ENCODE measurements around the gene BTBD3.

BTBD3 gene

DNA sequence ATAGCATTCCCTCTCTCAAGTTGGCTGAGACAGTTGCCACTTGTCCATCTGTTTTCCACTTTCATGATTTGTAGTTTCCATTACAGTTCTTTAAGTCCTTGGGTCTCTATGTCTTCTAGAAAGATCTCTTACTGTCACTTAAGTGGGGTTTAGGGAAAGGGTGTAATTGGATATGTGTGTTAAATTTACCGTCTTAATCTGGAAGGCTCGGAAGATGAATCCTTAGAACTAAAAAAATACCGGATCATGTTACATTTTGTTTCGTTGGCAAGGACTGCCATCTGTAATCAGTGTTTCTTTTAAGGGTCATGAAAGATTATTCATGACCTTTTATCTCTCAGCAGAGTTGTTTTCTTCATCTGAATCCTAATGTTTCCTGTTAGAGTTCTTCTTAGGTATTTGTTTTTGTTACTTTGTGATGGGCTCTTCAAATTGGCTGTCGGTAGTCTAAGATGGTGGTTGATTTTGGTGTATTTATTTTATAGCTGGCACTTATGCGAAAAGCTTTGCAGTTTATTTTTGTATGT, 21.8 kb upstream of the BTBD3 start:
- Histone ChIP-seq H3K36me3 (ENCODE audit: control insufficient read depth, insufficient read depth, low read length) (no peaks in the 10 kb centered on the region), H3K9ac (ENCODE audit: low read length) (no peak overlapping the region), H3K27ac (ENCODE audit: low read depth, low read length) (no peak overlapping the region), H3K4me1 (ENCODE audit: control insufficient read depth, insufficient read depth, low read length) (peaks cover 3% of the 10 kb centered on the region), H3K27me3 (ENCODE audit: control insufficient read depth, insufficient read depth, low read length) (no peaks in the 10 kb centered on the region), H3K4me3 (ENCODE audit: low read length) (no peak overlapping the region)

DNA sequence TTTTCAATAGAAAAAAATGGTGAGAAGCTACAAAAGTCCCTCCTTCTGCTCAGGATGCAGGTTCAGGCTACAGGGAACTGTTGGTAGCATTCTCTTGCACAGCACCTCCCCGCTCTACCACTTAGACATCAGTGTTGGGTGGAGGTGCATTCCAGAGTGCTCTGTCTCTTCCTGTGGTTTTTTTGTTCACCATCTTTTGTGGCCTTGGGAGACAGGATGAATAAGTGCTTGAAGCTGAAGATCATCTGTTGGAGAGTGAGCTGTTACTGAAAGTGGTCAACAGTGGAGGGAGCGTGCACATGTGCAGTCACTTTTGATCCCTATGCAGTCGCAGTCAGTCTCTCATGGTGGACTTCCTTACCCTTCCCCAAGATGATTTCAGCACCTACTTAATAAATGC, 16.6 kb upstream of the BTBD3 start:
- H3K27ac ChIP-seq (ENCODE audit: low read depth, low read length), result no peak overlapping the region
- H3K4me1 ChIP-seq (ENCODE audit: control insufficient read depth, insufficient read depth, low read length), result peaks cover 2% of the 10 kb centered on the region
- H3K4me3 ChIP-seq (ENCODE audit: low read length), result no peak overlapping the region
- no peaks in the 10 kb centered on the region for H3K36me3 ChIP-seq (ENCODE audit: control insufficient read depth, insufficient read depth, low read length)
- H3K9ac ChIP-seq (ENCODE audit: low read length), result no peak overlapping the region
- H3K27me3 ChIP-seq (ENCODE audit: control insufficient read depth, insufficient read depth, low read length), result no peaks in the 10 kb centered on the region

DNA sequence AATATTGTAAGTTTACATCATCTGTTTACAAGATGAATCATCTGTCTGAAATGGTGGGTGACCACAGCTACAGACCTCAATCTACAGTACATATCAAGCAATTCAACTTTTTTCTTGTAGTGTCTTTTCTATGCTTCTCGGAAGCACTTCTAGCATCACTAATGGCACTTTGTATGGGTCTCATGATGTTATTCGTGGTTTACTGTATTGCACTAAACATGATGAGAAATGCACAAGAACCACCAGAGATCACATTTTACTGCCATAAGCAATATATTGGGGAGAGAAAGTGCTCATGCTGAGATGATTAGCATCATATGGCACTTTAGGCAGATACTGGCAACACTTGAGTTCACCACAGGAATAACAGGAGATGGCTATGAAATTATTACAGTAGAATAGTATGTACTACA, 15.4 kb upstream of the BTBD3 start:
- Histone ChIP-seq H3K27ac (ENCODE audit: low read depth, low read length) (no peak overlapping the region), H3K36me3 (ENCODE audit: control insufficient read depth, insufficient read depth, low read length) (no peaks in the 10 kb centered on the region), H3K9ac (ENCODE audit: low read length) (no peak overlapping the region), H3K27me3 (ENCODE audit: control insufficient read depth, insufficient read depth, low read length) (no peaks in the 10 kb centered on the region), H3K4me1 (ENCODE audit: control insufficient read depth, insufficient read depth, low read length) (peaks cover 2% of the 10 kb centered on the region), H3K4me3 (ENCODE audit: low read length) (no peak overlapping the region)

DNA sequence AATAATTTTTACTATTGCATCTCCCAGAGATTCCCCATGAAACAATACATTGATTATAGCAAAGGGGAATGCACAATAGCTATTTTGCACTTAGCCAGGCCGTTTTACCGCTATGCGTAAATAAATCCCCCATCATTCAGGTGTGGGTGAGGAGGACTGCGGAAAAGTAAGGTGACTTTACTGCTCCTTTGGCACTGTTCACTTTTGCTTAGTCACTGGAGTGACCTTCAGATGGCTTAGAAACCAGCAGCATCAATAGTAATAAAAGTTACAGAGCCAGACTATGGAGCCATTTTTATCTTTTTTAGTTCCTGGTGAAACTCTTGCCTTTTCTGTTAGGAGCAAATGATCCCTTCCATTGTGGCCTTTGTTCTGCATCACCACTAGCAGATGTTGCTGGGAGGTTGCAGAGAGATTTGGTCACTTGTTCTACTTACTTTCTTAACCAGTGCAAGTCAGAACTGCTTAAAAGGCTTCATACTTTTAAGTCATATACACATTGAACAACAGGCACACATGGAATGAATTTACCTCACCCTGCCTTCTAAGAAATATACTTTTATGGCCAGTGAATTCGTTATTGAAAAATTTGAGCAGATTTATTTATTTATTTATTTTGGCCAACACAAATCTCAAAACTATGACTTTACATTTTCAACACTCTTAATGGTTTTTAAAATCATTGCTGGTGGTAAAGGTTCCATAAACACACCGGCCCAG, 12.1 kb upstream of the BTBD3 start:
- no peak overlapping the region for H3K9ac ChIP-seq (ENCODE audit: low read length)
- no peak overlapping the region for H3K4me3 ChIP-seq (ENCODE audit: low read length)
- H3K4me1 ChIP-seq (ENCODE audit: control insufficient read depth, insufficient read depth, low read length), result peaks cover 2% of the 10 kb centered on the region
- no peaks in the 10 kb centered on the region for H3K27me3 ChIP-seq (ENCODE audit: control insufficient read depth, insufficient read depth, low read length)
- no peak overlapping the region for H3K27ac ChIP-seq (ENCODE audit: low read depth, low read length)
- H3K36me3 ChIP-seq (ENCODE audit: control insufficient read depth, insufficient read depth, low read length), result no peaks in the 10 kb centered on the region

DNA sequence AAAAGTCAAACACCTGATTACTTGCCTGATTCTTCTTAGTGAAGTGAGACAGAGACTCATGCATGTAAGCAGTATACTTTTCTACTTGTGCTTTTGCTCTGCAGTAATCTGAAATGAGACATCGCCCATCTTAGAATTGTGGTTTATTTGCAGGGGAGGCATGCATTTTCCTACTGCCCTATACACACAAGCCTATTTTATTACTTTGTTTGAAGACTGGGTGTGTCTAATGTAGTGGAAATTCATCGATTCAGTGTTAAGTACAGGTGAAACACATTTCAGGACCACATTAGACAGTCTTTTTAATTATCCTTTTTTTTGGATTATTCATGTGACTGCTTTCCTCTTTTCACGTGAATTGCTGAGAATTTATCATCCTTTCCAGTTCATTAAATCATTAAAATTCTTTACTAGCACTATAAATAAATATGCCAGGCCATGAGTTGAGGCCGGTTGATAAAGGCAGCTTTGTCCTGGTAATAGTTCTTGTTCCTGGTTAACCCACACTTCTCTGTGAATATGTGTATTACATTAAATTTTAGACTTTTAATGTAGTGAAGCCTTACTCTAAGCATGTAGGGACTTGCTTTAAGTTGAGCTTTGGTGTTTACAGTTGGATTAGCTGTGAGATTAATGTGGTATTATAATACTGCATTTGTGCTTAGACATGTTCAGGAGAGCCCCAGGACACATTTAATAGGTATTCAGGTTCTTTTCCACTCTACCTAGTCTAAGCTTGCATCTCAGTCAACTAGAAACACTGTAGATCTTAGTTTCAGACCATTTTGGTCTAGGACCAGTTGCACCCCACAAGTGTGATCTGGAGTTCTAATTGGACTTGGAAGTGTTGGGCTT, 10.8 kb upstream of the BTBD3 start:
- peaks cover 2% of the 10 kb centered on the region for H3K4me1 ChIP-seq (ENCODE audit: control insufficient read depth, insufficient read depth, low read length)

DNA sequence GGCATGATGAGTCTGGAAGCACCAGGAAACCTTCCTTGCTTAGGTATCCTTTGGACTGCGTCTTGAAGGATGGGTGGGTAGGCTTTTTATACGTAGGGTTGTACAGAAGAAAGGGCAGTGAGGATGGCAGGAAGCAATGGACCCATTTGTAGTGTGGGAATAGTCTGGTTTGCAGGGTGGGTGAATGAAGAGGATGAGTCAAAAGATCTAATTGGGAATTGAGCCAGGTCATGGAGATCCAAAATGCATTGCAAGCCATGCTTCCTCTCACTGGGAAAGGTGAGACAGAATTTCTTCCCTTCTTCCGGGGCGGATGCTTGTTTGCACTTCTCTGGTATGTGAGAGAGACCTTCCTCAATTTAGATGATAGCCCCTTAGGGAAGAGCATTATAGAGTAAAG, 10.1 kb upstream of the BTBD3 start:
- H3K4me3 ChIP-seq (ENCODE audit: low read length), result no peak overlapping the region
- H3K27me3 ChIP-seq (ENCODE audit: control insufficient read depth, insufficient read depth, low read length), result no peaks in the 10 kb centered on the region
- no peak overlapping the region for H3K27ac ChIP-seq (ENCODE audit: low read depth, low read length)
- H3K36me3 ChIP-seq (ENCODE audit: control insufficient read depth, insufficient read depth, low read length), result no peaks in the 10 kb centered on the region
- peaks cover 2% of the 10 kb centered on the region for H3K4me1 ChIP-seq (ENCODE audit: control insufficient read depth, insufficient read depth, low read length)
- no peak overlapping the region for H3K9ac ChIP-seq (ENCODE audit: low read length)

More for the DNA sequence above, 10.8 kb upstream of the BTBD3 start:
- Histone ChIP-seq H3K36me3 (ENCODE audit: control insufficient read depth, insufficient read depth, low read length) (no peaks in the 10 kb centered on the region), H3K27me3 (ENCODE audit: control insufficient read depth, insufficient read depth, low read length) (no peaks in the 10 kb centered on the region), H3K9ac (ENCODE audit: low read length) (no peak overlapping the region), H3K4me3 (ENCODE audit: low read length) (no peak overlapping the region), H3K27ac (ENCODE audit: low read depth, low read length) (no peak overlapping the region)

DNA sequence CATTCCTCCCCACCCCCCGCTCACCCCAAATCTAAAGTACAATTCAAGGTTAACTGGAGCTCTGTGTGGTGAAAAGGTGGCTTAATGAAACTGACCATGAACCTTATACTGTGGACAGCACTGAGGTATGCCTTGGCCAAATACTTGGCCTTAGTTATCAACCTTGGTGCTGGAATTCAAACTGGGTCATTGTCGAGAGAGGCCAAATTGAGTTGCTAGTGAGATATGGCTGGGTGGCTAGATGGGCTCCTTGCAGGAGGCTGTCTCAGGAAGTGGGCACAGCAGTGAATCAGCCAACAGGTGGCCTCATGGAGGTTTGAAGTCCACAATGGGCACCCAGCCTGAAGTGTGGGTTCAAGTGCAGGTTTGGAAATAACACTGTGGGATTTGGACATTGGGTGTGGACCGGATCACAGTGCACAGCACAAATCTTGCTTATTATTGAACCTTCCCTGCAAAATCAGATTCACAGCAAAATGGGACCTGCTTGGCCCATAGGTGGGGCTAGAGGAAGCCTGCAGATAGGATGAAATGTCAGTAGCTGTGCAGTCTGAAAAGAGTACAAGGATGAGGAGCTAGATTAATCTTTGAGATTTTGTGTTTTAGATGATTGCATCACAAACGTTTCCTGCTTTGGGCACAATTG, 5.6 kb upstream of the BTBD3 start:
- Histone ChIP-seq H3K27me3 (ENCODE audit: control insufficient read depth, insufficient read depth, low read length) (no peaks in the 10 kb centered on the region), H3K36me3 (ENCODE audit: control insufficient read depth, insufficient read depth, low read length) (no peaks in the 10 kb centered on the region), H3K4me3 (ENCODE audit: low read length) (no peak overlapping the region), H3K9ac (ENCODE audit: low read length) (no peak overlapping the region), H3K4me1 (ENCODE audit: control insufficient read depth, insufficient read depth, low read length) (no peaks in the 10 kb centered on the region), H3K27ac (ENCODE audit: low read depth, low read length) (no peak overlapping the region)

DNA sequence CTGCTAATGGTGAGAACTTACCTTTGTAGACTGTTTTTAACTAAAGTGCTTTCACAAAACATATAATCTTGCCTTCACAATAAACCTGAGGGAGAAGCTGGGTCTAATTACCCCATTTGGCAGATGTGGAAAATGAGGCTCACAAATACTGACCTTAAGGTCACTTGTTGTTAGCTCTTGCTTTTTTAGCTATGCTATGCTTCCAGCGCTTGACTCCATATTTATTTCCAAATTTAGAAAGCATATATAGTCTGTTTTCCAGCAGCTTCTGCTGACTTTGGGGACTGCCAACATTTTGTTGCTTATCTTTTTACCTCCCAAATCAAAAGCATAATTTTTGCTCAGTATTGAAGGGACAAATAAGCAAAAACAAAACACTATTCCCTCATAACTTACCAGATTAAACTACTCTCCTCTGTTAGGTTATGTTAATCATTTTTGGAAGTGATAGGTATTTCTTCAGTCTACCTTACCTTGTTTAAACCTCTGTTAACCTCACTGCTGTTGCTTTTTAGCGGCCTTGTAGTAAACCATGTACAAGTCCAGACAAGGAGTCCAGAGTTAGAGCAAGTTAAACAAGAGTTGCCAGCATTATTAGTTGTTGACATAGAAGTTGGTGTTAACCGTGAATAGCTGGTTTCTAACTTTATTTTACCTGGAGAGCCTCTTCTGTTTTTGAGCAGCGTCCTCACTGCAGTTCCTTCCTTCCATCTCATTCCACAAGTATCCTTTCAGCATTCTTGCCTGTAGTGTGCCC, 4.9 kb upstream of the BTBD3 start:
- no peak overlapping the region for H3K9ac ChIP-seq (ENCODE audit: low read length)
- no peak overlapping the region for H3K4me3 ChIP-seq (ENCODE audit: low read length)
- H3K27ac ChIP-seq (ENCODE audit: low read depth, low read length), result no peak overlapping the region
- H3K27me3 ChIP-seq (ENCODE audit: control insufficient read depth, insufficient read depth, low read length), result no peaks in the 10 kb centered on the region
- no peaks in the 10 kb centered on the region for H3K36me3 ChIP-seq (ENCODE audit: control insufficient read depth, insufficient read depth, low read length)
- no peaks in the 10 kb centered on the region for H3K4me1 ChIP-seq (ENCODE audit: control insufficient read depth, insufficient read depth, low read length)

DNA sequence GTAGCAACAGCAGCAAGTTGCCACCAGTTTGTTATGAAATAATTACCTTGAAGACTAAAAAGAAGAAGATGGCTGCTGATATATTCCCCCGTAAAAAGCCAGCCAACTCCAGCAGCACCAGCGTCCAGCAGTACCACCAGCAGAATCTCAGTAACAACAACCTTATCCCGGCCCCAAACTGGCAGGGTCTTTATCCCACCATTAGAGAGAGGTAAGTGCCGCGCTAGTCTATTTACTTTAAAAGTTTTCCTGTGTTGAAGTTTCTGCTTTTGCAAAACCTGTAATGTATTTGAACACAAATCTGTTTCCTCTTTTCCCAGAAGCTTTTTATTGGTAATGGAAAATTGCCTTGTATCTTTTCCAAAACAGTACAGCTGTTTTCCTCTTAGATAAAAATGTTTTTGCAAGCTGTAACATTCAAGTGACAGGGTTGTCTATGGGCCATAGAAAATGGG, 725 bp downstream of the BTBD3 start:
- peak overlapping the region; percentile 62 for H3K4me3 ChIP-seq (ENCODE audit: low read length)
- H3K9ac ChIP-seq (ENCODE audit: low read length), result no peak overlapping the region
- no peaks in the 10 kb centered on the region for H3K27me3 ChIP-seq (ENCODE audit: control insufficient read depth, insufficient read depth, low read length)
- peak overlapping the region; percentile 1 for H3K27ac ChIP-seq (ENCODE audit: low read depth, low read length)
- H3K36me3 ChIP-seq (ENCODE audit: control insufficient read depth, insufficient read depth, low read length), result peaks cover 4% of the 10 kb centered on the region
- H3K4me1 ChIP-seq (ENCODE audit: control insufficient read depth, insufficient read depth, low read length), result no peaks in the 10 kb centered on the region

DNA sequence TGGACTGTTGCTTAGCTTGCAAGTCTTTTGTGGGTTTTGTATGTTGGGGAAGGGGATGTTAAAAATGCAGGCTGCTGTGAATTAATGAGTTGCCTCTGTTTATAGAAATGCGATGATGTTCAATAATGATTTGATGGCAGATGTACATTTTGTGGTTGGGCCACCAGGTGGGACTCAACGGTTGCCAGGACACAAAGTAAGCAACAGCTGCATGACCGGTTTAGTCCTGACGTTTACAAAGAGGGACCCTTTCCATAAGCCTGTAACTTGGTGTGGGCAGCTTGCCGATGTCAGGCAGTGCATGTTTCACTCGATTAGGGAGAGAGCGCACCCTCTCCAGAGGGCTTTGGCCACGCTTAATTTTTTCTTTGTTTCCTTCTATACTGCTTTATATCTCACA, 1.3 kb downstream of the BTBD3 start:
- Histone ChIP-seq H3K27me3 (ENCODE audit: control insufficient read depth, insufficient read depth, low read length) (no peaks in the 10 kb centered on the region), H3K4me1 (ENCODE audit: control insufficient read depth, insufficient read depth, low read length) (no peaks in the 10 kb centered on the region), H3K36me3 (ENCODE audit: control insufficient read depth, insufficient read depth, low read length) (peaks cover 5% of the 10 kb centered on the region), H3K9ac (ENCODE audit: low read length) (no peak overlapping the region), H3K27ac (ENCODE audit: low read depth, low read length) (peak overlapping the region; percentile 13), H3K4me3 (ENCODE audit: low read length) (peak overlapping the region; percentile 62)

DNA sequence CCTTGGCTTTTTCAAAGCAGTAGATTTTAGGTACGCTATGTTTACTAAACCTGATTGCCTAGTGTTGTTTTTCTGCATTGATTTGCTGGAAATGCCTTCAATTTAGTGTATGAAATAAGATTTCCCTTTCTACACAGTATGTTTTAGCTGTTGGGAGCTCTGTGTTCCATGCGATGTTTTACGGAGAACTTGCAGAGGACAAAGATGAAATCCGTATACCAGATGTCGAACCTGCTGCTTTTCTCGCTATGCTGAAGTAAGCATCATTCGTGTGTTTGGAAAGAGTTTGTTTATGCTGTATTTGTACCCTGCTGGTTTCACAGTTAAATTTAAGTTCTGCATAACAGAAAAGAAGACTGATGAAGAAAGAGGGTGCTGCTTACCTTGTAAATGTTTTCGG, 1.9 kb downstream of the BTBD3 start:
- H3K27me3 ChIP-seq (ENCODE audit: control insufficient read depth, insufficient read depth, low read length), result no peaks in the 10 kb centered on the region
- H3K4me1 ChIP-seq (ENCODE audit: control insufficient read depth, insufficient read depth, low read length), result peaks cover under 1% of the 10 kb centered on the region
- no peak overlapping the region for H3K9ac ChIP-seq (ENCODE audit: low read length)
- peak overlapping the region; percentile 13 for H3K27ac ChIP-seq (ENCODE audit: low read depth, low read length)
- peak overlapping the region; percentile 62 for H3K4me3 ChIP-seq (ENCODE audit: low read length)
- H3K36me3 ChIP-seq (ENCODE audit: control insufficient read depth, insufficient read depth, low read length), result peaks cover 5% of the 10 kb centered on the region

DNA sequence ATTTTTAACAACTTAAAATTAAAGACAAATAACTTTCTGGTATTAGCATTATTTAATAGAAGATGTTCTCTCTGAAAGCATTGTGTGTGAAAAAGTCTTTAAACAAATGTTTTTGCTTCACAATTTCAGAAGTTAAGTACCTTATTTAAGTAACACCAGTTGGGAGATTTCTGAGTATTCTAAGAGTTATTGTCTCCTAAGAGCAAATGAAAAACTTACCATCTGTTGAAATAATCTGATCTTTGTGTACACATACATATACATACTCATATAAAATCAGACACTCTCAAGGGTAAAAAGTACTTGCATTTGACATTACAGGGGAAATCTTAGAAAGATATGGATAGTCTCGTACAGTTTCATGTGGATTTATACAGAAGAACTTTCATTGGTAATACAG, 2.4 kb downstream of the BTBD3 start:
- peaks cover 5% of the 10 kb centered on the region for H3K4me1 ChIP-seq (ENCODE audit: control insufficient read depth, insufficient read depth, low read length)
- no peaks in the 10 kb centered on the region for H3K27me3 ChIP-seq (ENCODE audit: control insufficient read depth, insufficient read depth, low read length)
- H3K4me3 ChIP-seq (ENCODE audit: low read length), result no peak overlapping the region
- H3K27ac ChIP-seq (ENCODE audit: low read depth, low read length), result no peak overlapping the region
- peaks cover 5% of the 10 kb centered on the region for H3K36me3 ChIP-seq (ENCODE audit: control insufficient read depth, insufficient read depth, low read length)
- H3K9ac ChIP-seq (ENCODE audit: low read length), result no peak overlapping the region
